GOT3 (cell line): ENCODE data around the gene CIDEC.

Experiments
- DNase-seq: peaks from one replicate; lab custom pipeline; 2025; ENCODE audit warnings: mixed read lengths; lab: John Stamatoyannopoulos, UW

CIDEC gene

GRCh38 chr3:9843715-9844438 is 36.2 kb downstream of the CIDEC start, which contains the start of gene RPUSD3:
RPUSD3 (minus strand) TSS chr3:9844008; CDS start chr3:9843990, 18 bp downstream.
- DNase-seq, result peak; percentile 93

GRCh38 chr3:9841015-9841414 is 39.0 kb downstream of the CIDEC start:
- DNase-seq, result no peak

- no peak for DNase-seq
Observed at GRCh38 chr3:9838856-9839255, 41.2 kb downstream of the CIDEC start.

GRCh38 chr3:9837701-9838582 is 42.1 kb downstream of the CIDEC start:
- no peak for DNase-seq

GRCh38 chr3:9834520-9835380 is 45.3 kb downstream of the CIDEC start:
- DNase-seq, result no peak

- DNase-seq, result no peak
Observed at GRCh38 chr3:9833078-9833477, 47.0 kb downstream of the CIDEC start.

- no peak for DNase-seq
Observed at GRCh38 chr3:9831253-9831652, 48.8 kb downstream of the CIDEC start.

GRCh38 chr3:9828801-9829755 is 51.0 kb downstream of the CIDEC start:
- DNase-seq, result no peak

GRCh38 chr3:9826815-9827573 is 53.1 kb downstream of the CIDEC start:
- DNase-seq, result no peak

- no peak for DNase-seq
Observed at GRCh38 chr3:9825451-9826040, 54.5 kb downstream of the CIDEC start.

GRCh38 chr3:9820946-9821345 is 59.1 kb downstream of the CIDEC start:
- DNase-seq, result no peak

GRCh38 chr3:9820543-9820942 is 59.5 kb downstream of the CIDEC start:
- DNase-seq, result no peak

- no peak for DNase-seq
Observed at GRCh38 chr3:9818666-9819335, 61.3 kb downstream of the CIDEC start.

GRCh38 chr3:9817436-9817835 is 62.6 kb downstream of the CIDEC start:
- no peak for DNase-seq
